Measurements from ENCODE around the gene DSE.

The DSE gene

DNA sequence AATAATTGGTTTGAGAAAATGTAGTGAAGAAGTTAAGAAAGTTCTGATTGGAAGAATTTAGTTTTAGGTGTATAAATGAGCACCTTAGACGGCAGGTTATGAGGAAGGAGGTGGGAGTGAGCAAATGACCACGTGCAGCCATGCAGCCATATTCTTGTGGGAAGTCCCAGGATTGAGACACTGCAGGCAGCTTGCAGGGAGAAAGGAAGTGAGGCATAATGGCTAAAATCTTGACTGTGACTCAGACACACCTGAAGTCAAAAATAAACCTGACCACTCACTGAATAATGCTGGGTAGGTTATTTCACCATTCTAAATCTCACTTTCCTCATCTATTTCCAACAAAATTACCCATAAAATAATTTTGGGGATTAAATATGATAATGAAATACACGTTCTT is 16.6 kb downstream of the DSE start:
- DNase-seq (ENCODE audit: low read depth) = no peak

DNA sequence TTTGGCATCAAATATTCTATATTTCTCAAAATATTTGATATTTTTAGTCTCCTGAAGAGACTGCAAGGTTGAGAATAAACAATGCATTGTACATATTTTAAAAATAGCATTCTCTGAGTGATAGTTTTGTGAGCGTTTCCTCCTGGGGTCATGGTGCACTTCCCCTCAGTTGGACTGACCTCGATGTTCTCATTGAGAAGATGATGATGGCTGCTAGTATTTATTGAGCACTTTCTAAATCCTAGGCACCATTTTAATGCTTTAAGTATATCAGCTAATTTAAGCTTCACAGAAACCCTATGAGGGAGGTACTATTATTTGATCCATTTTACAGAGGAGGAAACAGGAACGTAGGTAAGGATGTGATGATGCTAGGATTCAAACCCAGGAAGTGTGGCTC is 18.2 kb downstream of the DSE start:
- DNase-seq (ENCODE audit: low read depth) = no peak

DNA sequence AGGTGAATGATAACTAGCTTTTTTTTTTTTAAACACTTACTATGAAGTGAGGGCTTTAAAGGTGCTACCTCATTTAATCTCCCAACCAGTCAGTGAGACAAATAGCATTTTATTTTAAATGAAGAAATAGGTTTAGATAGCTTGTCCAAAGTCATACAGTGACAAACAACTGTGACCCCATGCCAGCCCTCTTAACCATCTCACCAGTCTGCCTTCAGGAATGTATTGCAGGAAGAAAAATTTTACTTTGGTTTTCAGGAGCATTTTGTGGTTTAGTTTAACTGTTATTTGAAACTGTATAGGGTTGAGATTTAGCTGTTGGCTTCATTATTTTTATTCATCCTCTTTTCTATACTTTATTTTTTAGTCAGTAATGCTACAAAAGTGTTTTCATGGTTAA is 18.6 kb downstream of the DSE start:
- DNase-seq (ENCODE audit: low read depth) = no peak

DNA sequence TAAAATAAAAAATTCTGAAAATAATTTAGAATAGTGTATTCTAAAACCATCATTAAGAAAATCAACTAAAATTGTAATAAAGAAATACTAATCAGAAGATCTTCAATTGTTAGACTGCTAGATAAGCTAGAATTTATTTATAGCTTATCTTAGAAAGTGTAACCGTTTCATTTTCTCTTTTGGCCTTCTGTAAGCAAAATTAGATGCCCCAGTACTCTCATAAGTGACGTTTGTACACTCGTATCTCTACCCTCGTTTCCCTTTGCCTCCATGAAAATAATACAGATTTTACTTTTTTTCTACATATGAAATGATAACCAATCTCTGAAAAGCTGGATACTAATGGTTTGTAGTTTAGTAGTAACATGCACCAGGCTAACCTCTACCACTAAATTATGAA is 19.8 kb downstream of the DSE start:
- no peak for DNase-seq (ENCODE audit: low read depth)

DNA sequence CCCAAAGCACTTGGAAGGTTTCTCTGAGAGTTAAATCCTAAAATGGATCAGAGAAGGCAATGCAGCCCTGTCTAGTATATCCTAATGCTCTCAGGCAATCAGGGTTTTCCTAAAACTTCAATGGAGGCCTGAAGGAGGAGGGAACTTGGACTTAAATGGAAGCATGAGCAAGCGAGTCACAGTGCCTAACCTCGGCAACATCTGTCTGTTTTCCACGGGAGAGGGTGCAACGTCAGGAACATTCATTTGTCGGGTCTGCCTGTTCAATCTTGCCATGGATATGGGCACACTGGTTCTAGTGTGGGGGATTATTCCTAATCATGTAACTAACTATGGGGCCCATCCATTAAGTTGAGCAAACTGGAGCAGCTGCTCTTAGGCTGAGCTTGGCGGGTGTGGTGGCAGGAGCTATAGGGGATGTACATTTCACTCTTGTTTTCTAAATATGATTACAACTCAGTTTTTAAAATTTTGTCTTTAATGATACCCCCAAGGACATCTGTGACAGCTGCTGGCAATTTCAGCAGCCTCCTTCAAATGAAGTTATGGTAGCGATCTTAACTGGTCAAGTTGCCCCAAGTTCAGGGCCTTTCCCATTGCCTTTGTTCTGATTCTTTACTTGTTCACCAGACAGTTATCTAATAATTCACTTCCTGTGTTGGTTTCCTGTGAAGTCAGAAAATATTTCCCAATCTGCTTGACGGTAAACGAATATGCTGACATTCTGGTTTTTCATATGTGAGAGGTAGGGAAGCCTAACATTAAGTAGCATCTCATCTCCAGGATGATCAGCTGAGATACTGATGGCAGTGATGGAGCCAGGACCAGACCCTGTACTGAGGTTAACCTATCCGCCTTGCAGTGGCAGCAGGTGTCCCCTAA is 21.6 kb downstream of the DSE start:
- DNase-seq (ENCODE audit: low read depth) = no peak

DNA sequence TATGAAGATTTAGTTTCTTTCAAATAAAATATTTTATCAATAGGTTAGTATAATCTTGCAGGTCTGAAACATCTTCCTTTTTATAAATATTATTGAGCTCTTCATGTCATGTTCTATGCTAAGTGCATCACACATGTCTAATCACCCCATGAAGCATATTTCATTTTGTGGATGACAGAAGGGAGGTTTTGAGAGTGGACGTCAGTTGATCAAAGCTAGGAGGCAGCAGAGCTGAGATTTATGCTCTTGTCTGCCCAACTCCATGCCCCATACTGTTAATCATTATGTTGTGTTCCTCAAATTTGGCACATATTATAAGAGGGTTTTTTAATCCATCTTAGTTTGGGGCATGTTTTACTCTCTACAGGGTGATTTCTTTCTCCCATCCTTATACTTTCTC is 22.7 kb downstream of the DSE start:
- DNase-seq (ENCODE audit: low read depth) = no peak

DNA sequence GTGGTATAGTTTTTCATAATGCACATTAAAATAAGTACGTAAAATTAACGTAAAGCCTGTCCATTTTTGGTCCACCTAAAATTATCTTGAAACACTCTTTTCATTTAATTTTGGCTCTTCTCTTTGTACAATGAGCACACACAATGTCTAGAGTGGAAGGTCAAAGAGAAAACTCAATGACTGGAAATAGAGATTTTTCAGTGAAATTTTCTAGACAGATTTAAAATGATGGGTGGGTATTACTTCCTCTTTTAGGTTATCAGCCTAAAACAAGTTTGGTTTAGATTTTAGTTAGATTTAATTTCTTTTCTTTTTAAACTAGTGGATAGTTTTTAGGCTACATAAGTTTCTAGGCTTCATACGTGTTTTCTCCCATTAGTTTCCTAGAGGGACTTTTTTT is 24.9 kb downstream of the DSE start:
- DNase-seq (ENCODE audit: low read depth) = no peak

DNA sequence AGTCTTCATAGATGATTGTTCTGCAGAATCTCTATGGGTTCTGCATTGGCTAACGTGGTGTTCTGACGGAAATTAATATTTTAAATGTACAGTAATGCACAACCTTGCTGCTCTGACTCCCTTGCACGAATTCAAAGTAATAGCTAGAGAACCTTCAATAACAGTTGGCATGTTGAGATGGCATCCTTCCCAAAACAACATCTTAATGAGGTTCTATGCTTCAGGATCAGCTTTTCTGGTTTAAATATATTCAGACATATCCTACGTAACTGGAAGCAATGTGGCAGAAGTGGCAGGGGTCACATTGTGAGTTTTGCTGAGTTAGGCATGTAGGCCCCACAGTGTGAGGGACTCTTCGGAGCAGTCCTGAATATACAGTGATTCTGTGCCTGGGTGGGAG is 25.7 kb downstream of the DSE start:
- DNase-seq (ENCODE audit: low read depth) = no peak

DNA sequence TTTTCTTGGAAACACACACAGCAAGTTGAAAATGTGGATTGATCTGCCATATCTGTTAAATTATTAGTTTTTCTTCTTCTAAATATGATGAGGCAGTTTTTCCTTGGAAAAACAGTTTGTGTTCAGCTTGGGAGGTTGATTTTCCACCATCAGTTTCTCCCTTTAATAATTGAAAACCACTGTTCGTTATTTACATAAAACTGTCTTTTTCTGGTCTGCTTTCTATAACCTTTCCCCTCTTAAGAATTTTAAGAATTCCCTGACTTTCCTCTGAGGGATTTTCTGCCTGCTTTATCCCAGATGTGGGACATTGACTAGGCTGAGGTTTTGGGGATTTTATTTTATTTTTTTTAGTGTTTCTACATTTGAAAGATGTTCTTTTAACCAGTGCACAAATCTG is 27.2 kb downstream of the DSE start:
- DNase-seq (ENCODE audit: low read depth) = no peak

DNA sequence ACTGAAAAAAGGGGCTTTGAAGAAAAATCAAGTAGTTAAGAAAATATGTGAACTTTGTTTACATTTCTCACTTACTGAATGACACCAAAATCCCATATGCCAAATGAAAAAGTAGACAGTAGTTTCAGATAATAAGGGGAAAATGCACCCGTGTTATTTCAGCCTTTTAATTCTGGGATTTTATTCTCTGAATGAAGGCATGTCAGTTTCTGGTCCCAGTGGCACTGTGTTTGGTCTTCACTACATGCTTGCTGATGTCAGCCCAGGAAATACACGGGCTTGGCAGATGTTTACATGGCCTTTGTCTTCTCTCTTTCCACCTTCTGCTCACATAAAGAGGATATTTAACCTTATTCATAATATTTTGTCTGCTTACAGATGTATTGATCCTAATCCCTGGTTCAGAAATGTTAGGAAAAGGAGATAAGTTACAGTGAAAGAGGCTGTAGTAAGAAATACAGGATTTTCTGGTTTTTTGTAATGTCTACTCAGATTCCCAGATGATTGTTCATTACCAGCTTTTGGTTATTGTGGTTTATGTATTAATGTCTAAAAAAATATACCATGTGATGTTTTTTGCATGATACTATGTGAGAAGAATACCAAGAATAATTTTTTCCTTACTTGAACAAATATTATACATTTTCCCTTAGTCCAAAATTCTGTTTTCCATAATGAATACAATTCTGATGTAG is 27.7 kb downstream of the DSE start:
- DNase-seq (ENCODE audit: low read depth) = no peak

DNA sequence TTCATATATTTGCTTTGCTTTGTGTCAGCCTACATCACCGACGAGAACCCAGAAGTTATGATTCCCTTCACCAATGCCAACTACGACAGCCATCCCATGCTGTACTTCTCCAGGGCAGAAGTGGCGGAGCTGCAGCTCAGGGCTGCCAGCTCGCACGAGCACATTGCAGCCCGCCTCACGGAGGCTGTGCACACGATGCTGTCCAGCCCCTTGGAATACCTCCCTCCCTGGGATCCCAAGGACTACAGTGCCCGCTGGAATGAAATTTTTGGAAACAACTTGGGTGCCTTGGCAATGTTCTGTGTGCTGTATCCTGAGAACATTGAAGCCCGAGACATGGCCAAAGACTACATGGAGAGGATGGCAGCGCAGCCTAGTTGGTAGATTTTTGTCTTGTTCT is 28.5 kb downstream of the DSE start:
- no peak for DNase-seq (ENCODE audit: low read depth)

DNA sequence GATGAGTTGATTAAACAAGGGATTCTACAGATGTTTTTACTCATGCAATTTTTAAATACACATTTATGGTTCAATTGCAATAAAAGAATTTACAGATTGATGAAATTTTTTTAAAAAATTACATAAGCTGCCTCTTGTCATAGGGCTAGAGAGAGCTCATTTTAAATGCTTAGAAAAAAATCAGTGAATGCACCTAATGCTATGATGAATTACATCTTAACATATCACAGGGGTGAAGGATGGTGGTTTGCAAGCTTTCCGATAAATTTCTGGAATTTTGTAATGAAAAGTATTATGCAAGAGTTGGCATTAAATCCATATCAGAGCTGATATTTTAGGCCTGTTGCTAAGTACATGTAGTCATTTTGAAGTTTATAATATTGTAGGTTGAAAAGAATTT is 29.6 kb downstream of the DSE start:
- DNase-seq (ENCODE audit: low read depth) = no peak

DNA sequence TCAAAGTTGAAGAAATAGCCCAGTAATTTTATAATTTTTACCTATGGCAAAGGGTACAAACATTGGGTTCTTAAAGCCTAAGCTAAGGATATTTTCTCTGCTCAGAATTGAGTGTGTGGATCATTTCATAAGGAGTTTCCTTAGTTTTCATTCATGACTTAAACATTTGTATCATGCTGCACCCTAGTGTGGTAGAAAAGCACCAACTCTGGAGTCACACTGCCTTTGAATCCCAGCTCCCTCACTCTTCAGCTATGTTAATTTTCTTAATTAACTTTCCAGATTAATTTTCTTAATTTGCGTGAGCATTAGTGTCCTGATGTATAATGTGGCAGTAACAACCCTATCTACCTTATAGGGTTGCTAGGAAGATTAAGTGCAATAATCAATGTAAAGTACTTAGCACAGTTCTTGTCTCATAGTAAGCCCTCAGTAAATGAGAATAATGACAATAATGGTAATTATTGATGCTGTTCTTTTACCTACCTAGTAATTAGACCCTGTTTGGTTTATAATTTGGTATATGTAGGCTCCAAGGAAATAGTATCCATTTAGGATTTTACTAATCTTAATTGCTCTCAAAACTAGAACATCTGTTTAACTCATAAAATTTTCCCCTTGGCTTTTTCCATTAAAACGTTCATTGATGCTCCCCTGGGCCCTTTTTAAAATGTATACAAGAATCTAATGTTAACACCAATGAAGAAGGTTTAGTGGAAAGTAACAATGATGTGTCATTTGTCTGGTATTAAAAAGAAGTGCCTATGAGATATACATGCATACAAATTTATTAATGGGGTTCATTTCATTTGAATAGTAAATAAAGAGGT is 31.6 kb downstream of the DSE start:
- no peak for DNase-seq (ENCODE audit: low read depth)

DNA sequence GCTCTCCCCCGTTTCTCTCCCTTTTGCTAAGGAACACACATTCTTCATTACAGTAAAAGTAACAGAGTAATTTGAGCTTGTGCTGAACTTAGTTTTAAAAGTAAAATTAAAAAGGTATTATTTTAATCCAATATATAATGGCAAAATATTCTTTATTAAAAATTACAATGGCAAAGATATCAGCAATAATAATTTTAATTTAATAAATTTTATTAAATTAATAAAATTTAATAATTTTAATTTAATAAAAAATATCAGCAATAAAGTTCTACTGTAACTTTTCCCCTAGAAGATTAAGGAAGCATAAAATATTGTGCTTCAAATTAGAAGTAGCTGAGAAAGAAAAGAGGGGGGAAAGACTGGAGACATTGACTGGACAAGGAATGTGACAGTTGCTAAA is 32.5 kb downstream of the DSE start:
- no peak for DNase-seq (ENCODE audit: low read depth)

DNA sequence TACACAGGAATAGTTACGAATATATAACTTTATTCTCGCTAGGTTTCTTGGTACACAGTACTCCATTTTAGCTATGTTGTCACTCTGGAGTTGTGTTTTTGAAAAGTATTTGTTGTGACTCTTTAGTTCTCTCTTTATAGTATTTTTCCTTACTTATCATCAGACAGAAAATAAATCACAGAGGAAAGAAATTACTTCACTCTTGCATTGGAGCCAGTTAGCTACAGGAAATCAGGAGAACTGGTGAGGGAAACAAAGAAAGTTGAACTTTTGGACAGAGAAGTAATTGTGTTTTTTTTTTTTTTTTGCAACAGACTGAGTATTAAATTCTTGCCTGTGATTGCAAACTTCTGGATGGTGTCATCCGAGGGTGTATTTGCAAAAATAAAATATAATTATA is 33.9 kb downstream of the DSE start:
- no peak for DNase-seq (ENCODE audit: low read depth)

DNA sequence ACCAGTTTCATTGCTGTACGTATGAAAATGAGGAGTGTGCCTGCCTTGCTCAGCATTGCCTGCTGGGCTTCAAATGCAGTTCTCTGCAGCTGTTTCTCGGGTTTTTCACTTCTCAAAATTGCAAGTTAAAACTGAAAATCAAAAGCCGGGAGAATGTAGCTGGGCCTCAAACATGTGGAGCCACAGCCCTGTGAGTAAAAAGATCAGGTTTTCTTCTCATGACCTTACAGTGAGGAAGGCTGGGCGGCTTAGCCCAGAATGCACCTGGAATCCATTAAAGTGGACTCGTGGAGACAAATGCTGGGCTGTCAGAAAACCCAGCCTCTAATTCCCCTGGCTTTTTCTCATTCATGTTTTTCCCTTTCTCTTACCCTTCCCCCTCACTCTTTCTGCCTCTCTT is 34.4 kb downstream of the DSE start:
- DNase-seq (ENCODE audit: low read depth) = no peak

DNA sequence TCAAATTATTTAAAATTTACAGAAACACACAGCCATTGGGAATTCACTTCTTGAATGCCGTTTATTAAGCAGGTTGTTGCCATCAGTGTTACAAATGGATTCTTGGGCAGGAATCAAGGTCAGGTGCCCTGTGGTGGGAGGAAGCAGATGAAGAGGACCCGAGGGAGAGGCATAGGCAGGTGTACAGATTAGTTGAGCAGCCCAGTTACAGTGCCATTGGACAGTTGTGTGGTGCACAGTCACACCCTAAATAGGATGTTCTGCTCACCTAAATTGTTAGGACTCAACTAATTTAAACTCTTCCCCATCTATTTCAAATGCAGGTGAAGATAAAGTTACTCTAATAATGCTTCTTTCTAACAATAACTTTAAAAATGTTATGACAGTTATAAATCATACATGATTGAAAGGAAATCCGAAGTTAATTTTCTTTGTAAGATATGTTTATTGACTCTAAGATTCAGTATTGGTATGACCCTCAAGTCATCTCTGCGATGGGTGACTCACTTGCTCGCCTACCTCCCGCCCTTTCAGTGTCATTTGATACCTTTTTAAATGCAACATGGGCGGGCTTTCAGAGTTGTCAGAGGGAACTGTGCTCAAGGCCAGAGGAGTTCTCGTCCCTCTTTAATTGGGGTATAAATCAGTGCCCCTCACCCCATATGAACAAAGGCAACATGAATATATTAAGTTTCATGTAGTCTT is 35.1 kb downstream of the DSE start:
- no peak for DNase-seq (ENCODE audit: low read depth)

DNA sequence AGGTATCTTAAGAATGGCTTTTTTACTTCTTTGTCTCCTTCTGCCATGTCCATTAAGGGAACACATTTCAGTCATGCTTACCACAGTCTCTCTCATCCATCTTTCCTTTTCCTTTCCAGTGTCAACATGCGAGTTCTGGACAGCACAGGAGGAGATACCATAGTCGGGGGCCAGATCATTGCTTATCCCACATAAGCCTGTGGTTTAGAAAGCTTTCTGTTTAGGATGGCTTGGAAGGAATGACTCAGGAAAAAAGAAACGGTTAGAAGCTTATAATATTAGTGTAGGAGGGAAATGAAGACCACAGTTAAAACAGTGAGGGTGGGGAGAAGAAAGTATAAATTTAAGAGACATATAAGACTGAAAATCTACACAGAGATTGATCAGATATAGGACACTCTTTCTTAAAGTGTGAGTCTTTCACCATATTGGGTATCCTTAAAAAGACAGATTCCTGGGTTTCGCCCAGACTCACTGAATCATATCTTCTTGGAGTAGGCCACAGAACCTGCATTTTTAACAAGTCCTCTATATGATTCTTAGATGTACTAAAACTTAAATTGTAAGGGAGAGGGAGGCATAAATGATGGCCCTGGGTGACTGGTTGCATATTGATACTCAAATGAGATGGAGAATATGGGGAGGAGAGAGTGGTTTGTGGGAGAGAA is 36.1 kb downstream of the DSE start:
- no peak for DNase-seq (ENCODE audit: low read depth)

DNA sequence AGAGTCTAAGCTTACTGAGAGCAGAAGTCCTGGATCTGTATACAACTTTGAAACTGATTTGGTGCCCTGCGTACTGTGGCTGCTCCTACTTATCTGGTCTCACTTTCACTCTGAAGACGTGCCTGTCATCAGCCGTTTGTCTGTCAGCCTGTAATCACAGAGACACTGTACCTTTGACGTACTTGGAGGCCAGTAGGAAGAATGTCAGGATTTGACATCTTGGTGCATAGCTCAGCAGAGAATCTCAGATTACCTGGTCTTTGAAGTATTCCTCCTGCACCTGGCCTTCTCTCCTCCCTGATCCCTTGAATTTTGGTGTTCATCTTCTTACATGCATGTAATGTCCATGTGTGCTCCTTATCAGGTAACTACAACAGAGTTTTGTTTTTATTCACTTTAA is 37.7 kb downstream of the DSE start:
- DNase-seq (ENCODE audit: low read depth) = no peak

DNA sequence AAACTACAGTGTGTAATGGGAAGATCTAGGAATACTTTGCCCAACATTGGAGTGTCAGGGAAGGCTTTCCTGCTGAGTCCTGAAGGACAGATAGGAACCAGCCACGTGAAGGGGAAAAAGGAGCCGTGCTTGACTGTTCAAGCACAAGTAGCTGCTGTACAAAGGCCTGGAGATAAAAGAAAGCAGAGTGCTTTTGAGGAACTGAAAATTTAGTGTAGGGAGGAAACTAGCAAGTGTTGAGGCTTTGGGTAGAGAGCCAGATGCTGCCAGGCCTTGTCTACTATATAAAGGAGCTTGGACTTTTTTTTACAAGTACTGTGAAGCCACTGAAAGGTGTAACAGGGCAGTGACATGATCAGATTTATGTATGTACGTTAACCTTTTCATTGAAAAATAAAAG is 39.0 kb downstream of the DSE start:
- DNase-seq (ENCODE audit: low read depth) = no peak

DNA sequence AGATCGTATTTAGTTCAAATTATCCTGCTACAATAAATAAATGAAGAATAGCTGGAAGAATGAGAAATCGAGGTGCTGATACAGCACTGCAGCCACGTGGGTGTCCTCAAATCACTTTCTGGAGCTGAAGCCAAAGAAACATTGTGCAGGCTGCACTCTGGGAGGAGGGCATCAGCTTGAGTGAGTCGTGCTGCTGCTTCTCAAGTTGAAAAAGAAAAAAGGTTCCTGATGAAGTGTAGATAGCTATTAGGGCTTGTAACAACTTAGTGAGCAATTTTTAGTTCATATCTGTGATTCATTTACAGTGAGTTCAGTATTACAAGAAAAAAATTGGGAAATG is 40.5 kb downstream of the DSE start:
- DNase-seq (ENCODE audit: low read depth) = no peak

DNA sequence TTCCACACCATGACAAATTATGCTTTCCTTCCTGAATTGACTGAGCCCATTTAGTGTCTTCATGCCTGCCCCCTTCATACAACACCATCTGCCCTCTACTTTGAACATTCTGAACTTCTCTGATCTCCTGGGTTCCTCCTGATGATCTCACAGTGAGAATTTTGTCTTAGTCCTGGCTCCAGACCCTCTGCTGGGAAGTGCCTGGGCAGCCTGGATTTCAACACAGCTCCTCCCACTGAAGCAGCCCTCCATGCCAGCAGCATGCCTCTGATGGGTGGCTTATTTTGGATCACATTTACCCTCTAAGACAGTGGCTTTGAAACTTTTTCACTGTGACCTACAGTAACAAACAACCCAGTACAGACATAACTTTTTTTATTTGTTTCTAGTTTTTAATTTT is 41.5 kb downstream of the DSE start:
- no peak for DNase-seq (ENCODE audit: low read depth)
